GM18519 (cell line): ENCODE data around the gene C6orf132.
"Not testable (repeated sequence)": the region's sequence is repeated elsewhere in the genome, so short reads cannot be mapped to it uniquely, and the experiment has no call there.

Experiments used
- ATAC-seq: cut with Tn5 transposase; IDR thresholded peaks from one replicate; pipeline ENCODE4 v1.9.1; 2021; ENCODE audit warnings: mild to moderate bottlenecking, moderate library complexity; ENCODE audit not compliant: unreplicated experiment, low FRiP score

C6orf132 gene

GRCh38 chr6:42142118-42142835 lies at the start of gene C6orf132:
C6orf132 (minus strand) TSS chr6:42142620; CDS start chr6:42142444, 176 bp downstream.
- no peak for ATAC-seq

DNA sequence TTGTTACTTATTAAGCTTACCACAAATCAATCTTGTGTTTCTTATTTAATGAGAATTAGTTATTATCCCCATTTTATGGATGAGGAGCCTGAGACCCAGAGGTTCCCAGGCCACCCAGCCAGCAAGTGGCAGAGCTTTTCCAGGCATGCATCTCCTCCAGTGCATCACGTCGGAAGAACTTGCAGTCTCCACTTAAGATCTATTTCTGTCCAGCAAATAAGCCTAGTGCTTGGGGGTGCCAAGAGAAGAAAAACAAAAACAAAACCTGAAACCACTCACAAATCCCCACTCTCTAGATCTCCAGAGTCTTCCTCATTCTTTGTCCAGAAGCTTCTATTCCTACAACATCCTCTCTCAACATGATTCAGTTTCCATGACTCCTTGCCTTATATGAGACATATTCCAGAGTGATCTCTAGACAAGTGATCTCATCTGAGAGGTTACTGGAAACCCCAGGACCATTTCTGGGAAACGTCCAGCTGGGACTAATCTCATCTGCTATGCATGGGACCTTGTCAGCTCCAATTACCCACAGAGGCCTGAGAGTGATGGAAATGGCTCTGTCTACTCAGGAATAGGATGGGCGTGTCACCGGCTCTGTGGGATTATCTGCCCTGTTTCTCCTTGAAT lies 48.2 kb upstream of the C6orf132 start:
- no peak for ATAC-seq

- ATAC-seq: no peak
These were observed 46.0 kb upstream of the C6orf132 start for GRCh38 chr6:42188406-42188805.

DNA sequence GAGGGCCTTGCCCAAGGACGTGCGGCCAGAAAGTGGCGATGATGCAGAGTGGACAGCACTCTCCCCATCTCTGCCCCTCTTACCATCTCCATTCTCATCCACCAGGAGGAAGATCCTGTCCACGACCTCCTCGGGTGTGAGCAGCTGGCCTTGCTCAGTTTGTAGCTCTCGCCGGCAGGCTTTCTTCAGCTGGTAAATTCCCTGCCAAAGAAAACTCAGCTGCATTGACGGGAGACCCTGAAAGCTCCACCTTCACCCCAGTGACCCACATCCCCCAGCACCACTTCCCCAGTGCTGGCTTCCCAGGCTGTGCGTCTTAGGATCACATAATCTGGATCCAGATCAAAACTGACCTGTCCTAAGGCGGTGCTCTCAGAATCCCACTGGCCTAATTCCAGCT lies 43.2 kb upstream of the C6orf132 start:
- ATAC-seq: no peak

DNA sequence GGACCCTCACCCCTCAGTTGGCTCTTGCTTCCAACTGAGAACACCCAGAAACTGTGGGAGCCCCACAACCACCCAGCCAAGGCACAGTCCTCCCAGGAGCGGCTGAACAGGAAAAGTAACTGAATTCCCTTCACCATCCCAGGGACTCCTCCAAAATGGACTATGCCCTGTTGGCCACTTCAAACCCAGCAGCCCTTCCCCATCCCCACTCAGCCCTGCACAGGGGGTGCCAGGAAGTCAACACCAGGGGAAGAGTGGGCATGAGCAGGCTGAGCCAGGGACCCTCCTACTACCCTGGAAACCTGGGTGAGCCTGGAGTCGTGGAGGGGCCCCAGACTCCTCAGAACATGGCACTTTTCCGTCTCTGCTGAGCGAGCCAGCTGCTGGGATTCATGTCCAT lies 42.1 kb upstream of the C6orf132 start:
- ATAC-seq: no peak

DNA sequence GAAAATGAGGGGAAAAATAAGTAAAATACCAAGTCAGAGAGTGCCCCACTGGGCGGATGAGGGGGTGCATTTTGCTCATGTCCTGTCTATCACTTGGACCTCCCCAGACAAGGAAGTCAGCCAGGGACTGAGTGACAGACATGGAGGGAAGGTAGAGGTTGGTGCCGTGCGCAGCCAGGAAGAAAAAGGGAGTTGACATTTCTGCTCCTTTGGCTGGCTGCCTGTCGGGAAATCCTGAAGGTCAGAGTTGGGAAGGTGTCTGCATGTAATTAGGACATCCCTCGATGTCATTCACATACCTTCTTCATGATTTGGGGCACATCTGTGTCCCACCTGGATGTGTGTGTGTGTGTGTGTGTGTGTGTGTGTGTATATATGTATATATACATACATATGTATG lies 39.7 kb upstream of the C6orf132 start:
- no peak for ATAC-seq

DNA sequence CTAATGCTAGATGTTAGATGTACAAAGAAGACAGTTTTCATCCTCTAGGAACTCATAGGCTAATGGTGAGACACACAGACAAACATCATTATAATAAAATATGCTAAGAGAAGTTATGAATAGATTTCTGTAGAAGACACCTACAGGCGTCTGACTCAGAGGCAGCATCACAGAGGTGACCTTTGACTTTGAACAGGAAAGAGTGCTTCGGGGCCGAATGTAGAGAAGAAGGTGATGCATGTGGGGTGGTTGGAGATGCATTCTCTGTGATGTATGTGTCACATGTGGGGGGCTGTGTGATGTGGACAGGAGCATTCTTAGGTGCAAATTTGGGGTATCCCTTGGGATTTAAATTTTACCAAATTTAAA lies 37.5 kb upstream of the C6orf132 start:
- no peak for ATAC-seq

- no peak for ATAC-seq
These were observed 37.0 kb upstream of the C6orf132 start for GRCh38 chr6:42179261-42179944.

DNA sequence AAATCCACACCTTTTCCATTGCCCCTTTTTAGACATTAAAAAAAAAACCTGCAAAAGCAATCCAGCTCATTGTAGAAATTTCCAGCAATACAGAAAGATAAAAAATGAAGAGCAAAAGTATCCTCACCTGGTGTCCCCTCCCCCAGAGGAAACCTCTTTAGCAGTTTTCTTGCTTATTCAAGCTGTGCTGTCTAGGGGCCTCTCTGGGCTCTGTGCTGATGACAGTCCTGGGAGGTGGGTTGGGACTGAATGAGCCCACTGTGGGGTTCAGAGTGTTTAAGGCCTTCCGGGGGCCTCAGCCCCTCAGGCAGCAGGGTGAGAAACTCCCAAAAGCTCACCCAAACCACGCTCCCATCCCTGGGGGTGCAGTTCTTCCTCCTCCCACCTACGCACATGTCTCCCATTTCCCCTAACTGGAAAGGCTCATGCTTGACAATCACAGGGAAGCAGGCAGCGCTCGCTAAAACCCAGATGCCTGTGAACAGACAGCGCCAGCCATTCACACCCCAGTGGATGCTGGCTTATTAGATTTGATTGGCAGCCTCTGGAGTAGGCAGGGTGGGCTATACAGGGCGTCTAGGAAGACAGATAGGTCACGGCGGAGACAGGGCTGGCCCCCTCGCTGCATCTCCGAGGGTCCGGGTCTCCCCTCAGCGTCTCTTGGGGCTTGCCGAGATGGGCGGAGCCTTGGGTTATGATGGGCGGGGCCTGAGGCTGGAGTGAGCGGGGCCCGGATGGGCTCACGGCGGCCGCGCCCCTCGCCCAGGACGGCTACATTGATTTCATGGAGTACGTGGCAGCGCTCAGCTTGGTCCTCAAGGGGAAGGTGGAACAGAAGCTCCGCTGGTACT lies 35.3 kb upstream of the C6orf132 start:
- ATAC-seq: no peak

DNA sequence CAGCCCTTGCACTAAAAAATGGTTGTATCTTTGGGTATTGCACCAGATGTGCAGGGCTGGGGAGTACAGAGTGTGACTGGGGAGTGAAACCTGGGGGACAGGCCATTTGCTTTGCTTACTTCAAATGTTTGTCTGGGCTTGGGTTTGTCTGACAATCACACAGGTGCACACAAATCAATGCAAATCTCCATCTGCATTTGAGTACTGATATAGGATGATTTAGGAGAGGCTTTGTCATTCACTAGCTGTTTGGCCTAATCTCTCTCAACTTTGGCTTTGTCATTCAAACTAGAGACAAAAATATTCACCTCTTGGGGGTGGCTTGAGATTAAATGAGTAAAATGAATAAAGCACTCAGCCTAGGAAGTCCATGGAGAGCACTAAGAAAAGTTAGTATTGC lies 34.6 kb upstream of the C6orf132 start:
- ATAC-seq: no peak

DNA sequence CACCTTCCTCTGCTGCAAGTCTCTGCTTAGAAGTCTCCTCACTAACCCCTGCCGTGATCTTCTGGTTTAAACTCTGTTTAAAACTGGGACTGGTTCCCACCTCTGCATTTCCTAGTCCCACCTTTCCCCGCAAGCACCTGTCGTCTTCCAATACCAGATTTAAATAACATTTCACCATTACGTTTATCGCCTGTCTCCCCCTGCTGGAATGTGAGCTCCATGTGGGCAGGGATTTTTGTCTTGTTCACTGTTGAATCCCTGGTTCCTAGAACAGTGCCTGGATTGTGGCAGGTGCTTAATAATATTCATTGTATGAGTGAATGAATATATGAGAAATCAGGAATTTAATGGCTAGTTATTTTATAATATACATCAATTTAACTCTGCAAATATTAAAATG lies 33.4 kb upstream of the C6orf132 start:
- ATAC-seq: no peak

- no peak for ATAC-seq
These were observed 30.7 kb upstream of the C6orf132 start, which contains the start of gene GUCA1A for GRCh38 chr6:42173101-42173500. GUCA1A (plus strand) TSS chr6:42173364; CDS start chr6:42173614, 250 bp downstream.

DNA sequence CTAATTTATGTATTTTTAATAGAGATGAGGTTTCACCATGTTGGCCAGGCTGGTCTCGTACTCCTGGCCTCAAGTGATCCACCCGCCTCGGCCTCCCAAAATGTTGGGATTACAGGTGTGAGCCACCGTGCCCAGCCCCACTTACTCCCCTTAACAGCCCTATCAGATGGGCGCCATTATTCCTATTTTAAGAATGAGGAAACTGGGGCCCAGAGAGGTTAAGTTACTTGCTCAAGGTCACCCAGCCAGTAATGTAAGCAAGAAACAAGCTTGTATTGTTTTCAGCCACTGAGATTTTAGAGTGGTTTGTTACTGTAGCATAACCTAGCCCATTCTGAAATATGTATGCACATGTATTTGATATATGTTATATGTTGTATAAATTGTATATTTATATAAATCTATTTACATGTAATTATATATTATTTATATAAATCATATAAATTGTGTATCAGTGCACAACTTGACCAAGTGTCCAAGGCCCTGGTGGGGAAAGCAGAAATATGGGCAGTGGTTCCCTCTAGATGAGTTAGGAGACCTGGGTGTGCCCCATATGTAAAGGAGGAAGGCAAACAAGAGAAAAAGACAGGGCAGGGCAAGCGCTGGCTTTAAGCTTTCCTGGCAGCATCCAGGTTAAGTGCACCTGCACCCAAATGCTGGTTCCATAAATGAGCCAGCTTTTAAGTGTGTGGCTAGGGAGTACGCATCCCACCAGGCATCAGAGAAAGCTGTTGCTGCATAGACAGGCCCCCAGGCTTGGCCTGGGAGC lies 29.6 kb upstream of the C6orf132 start:
- no peak for ATAC-seq

- not testable (repeated sequence) for ATAC-seq
These were observed 27.4 kb upstream of the C6orf132 start for GRCh38 chr6:42169780-42170179.

DNA sequence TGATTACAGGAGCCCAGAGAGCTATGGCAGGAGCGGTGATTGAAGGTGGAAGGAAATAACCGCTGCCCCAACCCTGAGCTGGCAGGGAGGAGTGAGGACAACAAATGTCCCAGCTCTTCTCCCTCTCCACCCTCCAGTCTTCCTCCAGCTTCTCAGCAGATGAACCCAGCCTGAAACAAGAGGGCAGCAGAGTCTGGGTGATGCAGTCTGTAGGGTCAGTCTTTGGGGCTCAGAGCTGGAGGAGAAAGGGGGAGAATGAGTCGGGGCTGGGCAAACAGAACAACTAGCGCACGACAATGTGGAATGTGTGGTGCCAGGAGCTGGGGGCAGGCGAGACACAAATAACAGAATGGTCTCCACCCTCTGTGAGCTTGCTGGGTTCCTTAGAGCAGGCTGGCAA lies 26.2 kb upstream of the C6orf132 start:
- no peak for ATAC-seq

DNA sequence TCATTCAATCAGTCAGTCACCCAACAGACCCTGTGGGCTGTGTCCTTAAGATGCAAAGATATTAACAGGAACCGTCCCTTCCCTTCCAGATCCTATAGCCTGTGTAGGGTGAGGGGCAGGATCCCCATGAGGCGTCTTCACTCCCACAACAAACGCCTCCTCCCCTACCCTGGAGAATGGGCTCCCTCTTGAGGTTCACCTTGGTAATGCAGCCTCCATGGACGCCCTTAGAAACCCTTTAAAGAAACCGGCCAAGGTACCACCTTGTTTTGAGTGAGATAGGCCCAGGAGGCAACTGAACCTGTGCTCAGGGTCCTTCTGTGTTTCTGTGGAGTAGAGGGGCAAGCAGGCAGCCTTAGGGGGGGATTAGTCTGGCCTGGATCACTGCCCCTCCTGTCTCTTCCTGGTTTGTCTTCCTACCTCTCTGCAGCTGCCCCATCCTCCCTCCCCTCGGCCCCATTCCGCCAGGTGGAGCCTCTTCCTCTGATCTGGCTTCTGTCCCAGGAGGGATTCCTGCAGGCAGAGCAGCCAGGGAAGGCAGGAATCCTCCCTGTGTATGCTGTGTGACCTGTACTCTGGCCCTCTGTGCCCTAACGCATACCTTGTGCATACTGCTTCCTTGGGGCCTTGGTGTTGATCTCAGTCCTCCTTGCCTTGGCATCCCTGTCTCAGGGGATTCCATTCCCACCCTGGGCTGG lies 24.2 kb upstream of the C6orf132 start:
- no peak for ATAC-seq

- no peak for ATAC-seq
These were observed 22.6 kb upstream of the C6orf132 start for GRCh38 chr6:42165016-42165415.

DNA sequence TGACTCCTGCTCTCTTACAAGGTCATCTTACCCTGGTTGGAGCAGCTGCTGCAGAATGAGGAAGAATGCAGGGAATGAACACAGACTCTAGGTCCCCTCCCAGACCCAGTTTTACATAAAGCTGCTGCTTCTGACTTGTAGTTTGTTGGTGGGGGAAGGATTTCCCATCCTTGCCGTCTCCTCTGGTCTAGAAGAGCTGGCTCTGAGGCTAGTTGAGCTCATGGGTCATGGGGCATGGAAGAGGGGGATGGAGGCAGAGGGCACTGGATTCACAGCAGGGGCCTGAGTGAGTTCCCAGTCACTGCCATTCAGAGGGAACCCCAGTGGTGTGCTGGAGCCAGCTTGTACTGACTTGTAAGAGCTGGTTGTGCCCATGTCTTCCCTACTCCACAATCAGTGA lies 21.6 kb upstream of the C6orf132 start:
- ATAC-seq: no peak

DNA sequence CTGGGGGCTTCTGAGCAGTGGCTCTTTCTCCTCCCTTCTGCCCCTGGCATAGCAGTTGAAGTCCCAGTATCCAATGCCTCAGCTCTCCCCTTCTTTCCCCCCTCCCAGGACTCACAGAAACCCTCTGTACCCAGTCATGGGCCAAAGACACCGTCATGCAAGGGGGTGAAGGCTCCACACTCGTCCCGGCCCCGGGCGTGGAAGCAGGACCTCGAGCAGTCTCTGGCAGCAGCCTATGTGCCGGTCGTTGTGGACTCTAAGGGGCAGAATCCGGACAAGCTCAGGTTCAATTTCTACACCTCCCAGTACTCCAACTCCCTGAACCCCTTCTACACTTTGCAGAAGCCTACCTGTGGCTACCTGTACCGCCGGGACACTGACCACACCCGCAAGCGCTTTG lies 20.4 kb upstream of the C6orf132 start:
- ATAC-seq: no peak
